Globus pallidus (tissue), 1 donor: ENCODE data around the gene GRIK4.

Source experiments
- DNase-seq: peaks from one replicate; pipeline ENCODE4 v3.0.0-alpha.2; 2015; ENCODE audit warnings: low spot score

Gene GRIK4

DNA sequence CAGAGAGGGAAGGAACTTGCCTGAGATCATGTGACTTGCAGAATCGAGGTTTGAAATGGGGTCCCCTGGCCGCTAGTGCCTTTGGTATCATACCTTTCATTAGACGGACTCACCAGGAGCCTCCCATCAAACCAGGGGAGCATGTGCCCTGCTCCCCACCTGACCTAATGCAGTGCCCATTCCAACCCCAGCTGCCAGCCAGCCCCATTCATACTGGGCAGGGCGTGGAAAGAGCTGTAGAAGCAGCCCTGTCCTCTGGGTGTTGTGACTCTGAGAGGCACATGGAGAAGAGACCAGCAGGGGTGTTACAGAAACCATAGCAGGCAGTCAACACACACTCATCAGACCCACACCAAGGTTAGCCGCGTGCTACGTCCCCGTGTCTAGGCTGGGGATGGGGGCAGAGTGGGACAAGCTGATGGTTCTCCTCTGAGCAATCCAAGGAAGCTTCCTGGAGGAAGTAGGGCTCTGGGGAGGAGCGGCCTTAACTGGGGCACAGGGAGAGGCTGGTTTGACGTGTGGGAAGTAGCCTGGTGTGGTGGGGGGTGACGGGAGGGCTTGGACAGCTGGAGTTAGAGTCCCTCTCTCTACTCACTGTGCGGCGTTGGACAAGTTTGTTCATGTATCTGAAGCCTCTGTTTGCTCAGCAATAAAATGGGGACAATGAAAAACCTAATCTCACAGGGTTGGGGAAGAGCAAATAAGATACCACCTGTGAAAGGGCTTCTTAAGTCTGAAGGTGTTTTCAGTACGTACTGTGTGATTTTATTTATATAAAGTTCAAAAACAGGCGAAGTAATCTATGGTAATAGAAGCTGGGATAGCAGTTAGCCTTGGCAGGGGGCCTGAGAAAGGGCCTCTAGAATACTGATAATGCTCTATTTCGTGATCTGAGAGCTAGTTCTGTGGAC, 14.0 kb downstream of the GRIK4 start:
- DNase-seq, result no peak

DNA sequence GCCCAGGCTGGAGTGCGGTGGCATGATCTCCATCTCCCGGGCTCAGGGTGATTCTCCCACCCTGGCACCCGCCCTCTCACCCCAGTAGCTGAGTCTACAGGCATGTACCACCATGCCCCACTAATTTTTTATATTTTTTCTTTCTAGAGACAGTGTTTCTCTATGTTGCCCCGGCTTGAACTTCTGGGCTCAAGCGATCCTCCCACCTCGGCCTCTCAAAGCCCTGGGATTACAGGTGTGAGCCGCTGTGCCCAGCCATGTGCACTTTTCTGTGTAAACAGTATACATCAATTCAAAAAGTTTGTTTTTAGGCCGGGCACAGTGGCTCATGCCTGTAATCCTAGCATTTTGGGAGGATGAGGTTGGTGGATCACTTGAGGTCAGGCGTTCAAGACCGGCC, 14.7 kb downstream of the GRIK4 start:
- DNase-seq, result no peak

DNA sequence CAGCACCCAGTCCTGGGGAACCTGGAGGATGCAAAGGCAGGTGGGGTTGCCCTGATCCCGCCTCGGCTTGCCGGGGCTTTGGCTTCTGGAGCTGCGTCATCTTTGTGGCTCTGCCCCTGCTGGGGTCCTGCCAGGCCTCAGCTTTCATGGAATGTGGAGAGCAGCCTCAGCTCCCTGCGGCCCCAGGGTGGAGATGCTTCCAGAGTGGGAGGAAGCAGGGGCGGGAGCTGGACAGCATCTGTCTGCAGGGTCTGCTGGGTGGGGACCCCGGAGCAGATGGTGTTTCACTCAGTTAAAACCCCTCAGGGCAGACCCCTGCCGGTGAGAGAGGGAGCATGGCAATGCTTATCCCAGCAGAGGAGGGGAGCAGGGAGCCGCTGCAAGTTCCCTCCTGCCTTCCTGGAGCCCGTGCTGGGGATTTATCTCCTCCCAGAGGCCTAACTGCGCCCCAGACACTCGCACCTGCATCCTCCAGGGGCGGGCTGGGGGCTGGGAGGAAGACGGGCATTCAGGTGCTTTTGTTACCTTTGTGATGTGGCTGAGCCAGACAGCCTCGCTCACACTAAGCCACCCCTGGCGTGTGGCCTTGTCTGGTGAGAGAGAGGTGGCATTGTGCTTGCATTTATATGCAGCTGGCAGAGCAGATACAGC, 15.7 kb downstream of the GRIK4 start:
- DNase-seq, result no peak

DNA sequence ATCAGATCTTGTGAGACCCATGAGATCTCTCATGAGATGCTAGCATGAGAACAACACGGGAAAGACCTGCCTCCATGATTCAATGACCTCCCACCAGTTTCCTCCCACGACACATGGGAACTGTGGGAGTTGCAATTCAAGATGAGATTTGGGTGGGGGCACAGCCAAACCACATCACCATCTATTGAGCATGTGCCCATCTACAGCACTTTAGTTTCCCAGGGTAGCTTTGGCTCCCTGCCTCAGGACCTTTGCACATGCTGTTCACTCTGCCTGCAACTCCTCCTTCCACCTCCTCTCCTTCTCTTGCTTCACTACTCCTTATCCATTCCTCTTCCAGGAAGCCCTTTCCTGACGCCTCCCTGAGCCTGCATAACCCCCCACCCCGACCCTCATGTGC, 17.2 kb downstream of the GRIK4 start:
- DNase-seq, result no peak

DNA sequence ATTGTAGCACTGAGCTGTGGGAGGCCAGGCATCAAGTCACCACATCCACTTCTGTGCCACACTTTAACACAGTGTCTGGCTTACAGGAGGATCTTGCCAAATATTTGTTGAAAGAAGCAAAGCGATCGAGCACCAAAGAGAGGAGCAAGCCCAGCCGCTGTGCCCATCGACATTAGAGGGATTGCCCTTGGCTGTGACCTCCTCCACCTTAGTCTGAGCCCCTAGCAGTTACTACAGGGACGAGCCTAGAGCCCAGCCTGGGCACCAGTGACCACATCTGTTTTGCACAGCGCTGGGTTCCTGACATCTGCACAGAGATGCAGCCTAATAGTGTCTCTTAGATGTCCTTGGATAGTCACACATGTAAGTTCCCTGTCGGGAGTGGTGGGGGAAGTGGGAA, 17.7 kb downstream of the GRIK4 start:
- DNase-seq, result no peak

DNA sequence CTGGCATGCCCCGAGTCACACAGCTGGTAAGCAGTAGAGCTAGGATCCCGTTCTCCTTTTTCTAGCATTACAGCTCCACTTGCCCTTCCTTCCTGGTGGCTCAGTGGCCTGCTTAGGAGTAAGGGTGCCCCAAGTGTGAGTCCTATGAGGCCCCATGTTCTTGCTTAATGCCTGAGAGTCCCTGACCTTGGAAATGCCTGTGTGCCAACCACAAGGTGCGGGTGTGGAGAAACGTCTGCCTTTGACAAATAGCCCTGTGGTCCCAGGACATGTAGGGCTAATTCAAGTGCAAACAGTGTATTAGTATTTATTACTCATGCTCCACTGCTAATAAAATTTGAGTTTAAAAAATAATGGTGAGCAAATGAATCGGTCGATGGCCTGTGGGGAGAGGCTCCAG, 18.4 kb downstream of the GRIK4 start:
- no peak for DNase-seq

DNA sequence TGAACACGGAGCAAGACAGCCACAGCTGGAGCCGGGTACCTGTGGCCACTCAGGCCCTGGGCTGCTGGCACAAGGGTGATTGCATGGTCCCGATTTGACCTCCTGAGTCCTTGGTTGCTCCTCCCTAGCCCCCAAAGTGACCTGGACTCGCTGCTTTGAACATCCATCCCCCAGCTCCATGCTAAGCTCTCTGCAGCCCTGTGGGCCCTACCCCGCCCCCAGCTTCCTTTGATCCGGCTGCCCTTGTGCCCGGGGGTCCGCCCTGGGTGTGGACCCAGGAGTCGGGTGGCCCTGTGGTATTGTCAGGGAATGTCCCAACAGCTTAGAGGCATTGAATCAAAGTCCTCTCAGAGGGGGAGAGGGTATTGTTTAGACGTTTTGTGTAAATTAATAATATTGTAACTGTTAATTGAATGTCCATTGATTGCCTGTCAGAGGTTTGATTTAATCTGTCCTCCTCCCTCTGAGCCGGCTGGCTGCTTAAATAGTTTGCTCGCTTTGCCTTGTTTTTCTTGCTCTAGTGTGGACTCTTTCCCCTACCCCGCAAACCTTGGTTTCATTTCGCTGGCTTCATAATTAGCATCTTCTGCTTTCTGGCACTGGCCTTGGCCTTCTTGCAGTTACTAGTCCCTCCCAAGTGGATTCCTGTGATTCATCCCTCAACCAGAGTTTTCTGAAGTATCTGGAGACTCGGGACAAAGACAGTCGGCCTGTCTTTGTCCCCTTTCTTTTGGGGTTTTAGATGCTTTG, 20.7 kb downstream of the GRIK4 start:
- no peak for DNase-seq

DNA sequence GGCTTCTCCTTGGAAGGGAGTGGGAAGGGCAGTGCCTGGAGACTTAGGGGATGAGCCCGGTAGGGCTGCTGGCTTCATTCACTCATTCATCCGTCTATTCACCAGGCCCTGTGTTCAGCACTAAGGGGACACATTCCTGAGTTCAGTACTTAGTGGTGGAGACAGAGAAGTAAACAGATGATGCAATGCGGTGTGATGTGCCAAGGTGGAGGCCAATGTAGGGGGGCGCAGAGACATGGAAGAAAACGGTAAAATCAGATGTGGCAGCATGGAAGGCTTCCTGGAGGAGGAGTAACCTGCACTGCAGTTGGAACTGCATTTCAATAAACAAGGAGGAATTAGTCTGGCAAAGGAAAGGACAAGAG, 21.3 kb downstream of the GRIK4 start:
- DNase-seq, result no peak

DNA sequence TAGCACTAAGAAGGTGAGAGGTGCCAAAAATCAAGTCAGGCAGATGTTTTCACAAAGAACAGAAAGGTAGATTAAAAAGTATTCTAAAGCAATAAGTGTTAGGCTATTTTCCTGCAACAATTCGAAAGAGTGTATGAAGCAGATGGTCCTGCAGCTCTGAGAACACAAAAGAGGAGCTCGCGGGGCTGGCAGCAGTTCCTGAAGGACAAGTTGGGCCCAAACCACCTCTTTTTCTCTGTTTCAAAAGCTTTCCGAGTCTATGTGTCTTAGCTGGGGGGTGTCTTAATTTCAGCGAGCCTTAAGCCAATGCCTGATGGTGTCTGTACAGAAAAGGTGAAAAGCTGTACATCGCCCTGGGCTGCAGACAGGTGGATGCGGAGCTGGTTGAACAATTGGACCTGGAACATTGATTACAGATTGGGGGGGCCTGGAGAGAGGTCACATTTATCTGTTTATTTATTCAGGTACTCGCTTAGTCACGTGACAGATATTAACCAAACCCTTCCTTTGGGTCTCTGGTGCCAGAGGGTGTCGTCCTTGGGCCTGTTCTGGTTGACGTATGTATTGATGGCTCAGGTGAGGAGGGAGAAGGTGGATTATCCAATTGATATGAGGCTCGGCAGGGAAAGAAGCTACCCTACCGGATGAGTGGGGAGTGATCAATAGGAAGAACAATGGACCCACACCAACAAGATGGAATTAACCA, 24.7 kb downstream of the GRIK4 start:
- DNase-seq, result no peak

DNA sequence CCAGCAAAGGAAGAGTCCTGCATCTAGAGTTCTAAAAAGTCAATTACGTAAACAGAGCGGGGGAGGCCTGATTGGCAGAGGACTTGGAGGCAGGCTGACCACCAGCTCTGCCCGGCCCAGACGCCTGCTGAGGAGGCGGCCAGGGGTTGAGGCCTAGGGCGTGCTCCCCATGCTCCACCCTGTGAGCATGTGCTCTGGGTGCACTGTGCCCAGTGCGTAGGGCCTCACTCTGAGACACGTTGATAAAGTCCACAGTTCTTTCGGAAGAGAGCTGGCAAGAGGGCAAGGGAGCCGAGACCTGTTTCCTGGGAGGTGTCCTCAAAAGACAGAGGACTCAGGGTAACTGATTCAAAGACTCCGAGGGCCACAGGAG, 25.2 kb downstream of the GRIK4 start:
- DNase-seq, result no peak

DNA sequence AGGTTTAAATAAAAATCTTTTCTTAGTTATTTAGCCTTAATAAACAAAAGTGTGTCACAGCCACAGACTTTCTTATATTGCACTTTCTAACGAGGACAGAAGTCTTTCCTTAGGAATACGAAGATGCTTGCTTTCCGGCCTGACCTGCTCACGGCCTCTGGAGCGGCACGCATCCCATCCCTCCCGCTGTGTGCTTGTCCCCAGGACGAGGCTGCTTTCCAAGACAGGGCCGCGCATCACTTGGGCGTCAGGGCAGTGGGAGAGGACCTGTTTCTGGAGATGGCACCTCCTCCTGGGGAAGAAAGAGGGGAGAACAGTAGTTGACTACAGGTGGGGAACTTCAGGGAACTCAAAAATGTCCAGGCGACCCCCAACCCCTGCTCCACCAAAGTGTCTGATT, 26.4 kb downstream of the GRIK4 start:
- DNase-seq, result no peak

DNA sequence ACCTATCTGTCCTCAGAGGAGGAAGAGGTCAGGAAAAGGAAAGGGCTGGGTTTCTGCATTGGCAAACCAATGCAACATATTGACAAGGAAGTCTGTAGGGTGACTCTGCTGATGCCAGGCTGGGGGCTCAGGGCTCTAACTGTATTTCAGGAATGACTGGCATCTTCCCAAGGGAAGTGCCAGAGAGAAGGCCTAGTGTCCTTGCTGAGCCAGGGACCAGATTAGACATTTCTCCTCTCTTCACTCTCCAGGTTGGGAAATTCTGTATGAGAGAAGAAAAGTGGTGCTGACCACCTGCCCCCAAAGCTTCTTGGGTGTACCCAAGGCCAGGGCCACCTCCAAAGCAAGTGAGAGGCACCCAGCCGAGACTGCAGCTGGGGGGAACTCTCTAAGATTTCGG, 27.2 kb downstream of the GRIK4 start:
- no peak for DNase-seq

DNA sequence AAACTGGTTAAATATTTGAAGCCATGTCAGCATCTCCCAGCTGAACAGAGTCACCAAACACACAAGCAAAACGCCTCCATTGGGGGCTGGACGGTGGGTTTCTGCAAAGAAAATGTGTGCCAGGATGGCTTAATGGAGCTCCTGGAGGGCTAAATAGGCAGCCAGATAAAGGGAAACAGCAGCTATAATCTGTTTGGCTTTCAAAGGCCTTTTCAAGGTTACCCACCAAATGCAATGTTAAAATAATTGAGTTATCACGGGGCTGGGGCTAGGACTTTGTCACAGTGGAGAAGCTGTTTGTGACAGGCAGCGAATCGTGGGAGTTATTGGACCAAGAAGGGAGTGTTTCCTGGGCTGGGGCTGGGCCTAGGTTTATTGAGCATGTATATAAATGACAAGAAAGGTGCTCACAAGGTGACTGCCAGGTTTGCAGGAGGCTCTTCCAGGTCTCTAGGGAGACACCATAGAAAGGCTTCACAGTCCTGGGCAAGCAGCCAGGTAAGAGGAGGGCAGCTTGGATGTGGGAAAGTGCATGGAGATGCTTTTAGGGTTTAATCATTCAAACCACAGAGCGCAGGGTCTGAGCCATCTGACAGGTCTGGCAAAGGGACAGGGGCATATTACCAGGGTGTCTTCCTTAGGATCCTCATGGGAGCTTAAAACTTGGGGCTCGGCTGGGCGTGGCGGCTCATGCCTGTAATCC, 28.3 kb downstream of the GRIK4 start:
- DNase-seq, result no peak

DNA sequence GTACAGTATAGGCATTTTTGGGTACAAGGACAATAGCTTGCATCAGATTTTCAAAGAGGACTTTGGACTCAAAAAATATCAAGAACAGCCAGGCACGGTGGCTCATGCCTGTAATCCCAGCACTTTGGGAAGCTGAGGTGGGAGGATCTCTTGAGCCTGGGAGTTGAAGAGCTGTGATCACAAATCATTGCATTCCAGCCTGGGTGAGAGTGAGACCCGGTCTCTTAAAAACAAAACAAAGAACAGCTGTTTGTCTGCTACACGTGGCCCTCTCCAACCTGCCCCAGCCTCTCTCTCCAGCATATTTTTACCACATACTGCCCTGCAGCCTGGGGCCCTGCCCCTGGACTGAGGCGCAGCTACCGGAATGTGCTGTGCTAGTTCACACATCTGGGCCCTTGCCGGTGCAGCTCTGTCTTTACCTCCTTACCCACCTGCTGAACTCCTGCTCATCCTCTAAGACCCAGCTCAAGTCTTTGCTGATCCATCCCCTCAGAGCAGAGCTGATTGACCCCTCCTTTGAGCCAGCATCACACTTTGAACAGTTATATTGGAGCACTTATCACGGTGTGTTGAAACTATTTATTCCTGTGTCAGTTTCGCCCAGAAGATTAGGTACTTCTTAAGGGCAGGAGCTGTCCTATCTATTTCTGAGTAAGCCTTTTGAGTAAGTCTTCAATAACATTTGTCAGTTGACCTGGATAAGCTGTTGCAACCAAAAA, 29.4 kb downstream of the GRIK4 start:
- DNase-seq, result no peak

DNA sequence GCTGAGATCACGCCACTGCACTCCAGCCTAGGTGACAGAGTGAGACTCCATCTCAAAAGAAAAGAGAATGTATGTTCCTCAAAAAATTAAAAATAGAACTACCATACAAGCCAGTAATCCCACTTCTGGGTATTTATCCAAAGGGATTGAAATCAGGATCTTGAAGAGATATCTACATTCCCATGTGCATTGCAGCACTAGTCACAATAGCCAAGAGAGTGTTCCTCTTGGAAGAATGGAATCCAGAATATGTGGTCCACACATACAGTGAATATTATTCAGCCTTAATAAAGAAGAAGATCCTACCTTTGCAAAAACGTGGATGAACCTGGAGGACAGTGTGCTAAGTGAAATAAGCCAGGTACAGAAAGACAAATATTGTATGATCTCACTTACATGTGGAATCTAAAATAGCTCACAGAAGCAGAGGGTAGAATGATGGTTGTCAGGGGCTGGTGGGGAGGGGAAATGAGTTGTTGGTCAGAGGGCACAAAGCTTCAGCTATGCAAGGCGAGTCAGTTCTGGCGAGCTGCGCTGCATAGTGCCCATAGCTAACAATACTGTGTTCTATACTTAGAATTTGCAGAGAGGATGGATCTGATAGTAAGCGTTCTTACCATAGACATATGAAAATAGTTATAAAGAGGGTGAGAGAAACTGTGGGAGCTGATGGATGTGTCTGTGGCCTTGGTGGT, 32.1 kb downstream of the GRIK4 start:
- no peak for DNase-seq

DNA sequence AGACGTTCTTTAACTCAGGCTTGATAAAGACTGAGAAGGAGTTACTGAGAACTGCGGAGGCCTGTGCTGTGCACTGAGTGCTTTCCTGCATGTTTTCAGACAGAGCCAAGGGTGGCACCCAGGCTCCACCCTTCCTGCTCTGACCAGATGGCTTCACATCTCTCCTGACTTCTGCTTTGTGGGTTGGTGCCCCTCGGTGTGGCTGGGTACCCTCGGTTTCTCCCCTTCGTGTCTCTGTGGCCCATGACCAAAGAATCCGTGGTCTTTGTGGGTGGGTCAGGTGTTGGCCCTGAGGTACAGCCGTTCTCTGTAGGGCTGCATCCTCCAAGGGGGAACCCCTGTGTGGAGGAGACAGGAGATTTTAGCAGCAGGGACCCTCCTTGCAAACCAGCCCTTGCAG, 34.3 kb downstream of the GRIK4 start:
- DNase-seq, result no peak

DNA sequence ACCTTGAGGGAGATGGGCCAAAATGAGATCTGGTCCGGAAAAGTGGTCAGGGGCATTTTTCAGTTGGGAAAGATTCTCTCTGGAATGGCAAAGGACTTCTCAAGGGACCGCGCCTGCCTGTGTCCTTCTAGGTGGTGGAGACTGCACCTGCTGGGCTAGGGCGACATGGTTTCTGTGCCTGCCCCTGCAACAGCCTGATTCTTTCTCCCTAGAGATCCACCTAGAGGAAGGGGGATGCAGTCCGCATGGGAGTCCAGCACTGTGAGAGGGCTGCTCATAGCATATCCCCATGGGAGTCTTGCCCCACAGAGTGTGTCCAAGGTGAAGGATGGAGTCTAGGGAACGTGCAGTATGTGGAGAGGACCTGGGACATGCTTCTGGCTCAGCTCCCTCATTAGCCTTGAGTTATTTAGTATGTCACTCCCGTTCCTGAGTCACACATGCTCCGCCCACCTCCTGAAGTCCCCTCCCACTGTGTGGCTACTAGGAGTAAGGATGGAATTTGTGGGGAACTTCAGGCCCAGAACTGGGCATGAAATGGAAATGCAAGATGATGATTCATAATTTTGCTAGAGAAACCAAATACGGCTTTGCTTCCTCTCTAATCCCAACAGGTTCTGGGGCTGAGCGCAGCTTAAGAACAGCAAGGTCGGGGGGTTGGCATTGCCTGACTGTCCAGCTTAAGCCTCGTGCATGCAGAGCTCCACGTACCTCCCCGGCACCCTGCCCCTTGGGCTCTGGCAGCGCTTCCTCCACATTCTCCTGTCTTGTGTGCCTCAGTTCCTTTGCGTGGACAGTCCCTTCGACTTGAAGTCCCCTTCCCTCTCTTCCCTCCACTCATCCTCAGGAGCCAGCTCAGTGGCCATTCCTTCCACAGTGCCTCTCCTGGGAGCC, 35.0 kb downstream of the GRIK4 start:
- no peak for DNase-seq

DNA sequence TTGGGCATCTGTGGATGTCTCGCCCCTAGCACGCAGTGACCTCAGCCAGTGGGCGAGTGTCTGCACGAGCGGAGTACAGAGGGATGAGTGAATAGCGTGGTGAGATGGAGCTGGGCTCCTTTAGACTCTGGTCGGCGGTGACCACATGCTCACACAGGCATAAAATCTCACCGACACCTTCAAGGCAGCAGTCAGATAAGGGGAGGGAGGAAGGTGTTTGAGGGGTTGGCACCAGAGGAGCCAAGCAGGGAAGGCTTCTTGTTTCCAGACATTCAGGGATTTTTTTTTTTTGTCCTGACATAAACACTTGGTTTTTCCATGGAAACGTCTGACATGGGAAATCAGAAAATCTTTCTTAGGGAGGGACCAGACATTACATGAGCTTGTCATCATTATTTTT, 35.8 kb downstream of the GRIK4 start:
- no peak for DNase-seq
